Measurements from ENCODE around the gene DSC2.

Gene DSC2

DNA sequence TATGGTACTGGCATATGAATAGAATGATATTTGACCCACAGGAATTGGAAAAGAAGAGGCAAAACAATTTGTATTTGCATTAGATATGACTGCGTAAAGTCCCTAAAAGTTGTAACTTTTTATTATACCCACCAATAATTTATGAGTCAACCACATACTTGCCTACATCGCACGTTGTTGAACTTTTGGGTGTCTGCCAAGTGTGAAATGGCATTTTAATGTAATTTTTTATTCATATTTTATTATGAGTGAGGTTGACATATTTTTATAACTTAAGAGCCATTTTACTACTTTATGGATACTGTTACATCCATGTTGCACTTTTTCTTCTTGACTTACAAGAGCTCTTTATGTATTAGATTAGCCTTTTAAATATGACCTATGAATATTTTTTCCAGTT is 4.6 kb downstream of the DSC2 start:
- DNase-seq = no peak

DNA sequence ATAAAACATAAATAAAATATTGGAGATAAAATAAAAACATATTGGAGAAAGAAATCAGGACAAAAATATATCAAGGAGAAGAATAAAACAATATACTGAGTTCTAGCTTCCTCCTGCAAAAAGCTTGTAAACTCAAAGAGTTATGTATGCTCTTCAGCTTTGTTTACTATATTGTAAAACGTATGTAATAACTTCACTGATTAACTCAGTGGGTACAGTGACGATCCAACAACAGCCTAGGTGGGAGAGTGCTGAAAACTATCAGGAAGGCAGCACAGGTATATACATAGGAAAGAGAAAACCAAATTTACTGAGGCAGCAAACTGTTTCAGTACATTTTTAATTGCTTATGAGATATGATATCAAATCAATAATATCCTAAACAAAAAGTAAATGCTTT is 8.3 kb downstream of the DSC2 start:
- DNase-seq = no peak

DNA sequence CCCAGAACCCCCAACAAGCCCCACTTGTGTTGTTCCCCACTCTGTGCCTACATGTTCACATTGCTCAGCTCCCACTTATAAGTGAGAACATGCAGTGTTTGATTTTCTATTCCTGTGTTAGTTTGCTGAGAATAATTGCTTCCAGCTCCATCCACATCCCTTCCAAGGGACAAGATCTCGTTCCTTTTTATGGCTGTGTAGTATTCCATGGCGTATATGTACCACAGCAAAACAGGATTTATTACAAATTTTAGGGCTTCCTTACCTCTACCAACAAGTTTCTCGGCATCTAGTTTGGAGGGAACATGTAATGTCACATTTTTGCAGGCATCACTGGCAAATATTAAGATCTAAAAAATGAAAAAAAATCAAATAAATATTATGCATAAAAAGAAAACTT is 8.9 kb downstream of the DSC2 start:
- no peak for DNase-seq

DNA sequence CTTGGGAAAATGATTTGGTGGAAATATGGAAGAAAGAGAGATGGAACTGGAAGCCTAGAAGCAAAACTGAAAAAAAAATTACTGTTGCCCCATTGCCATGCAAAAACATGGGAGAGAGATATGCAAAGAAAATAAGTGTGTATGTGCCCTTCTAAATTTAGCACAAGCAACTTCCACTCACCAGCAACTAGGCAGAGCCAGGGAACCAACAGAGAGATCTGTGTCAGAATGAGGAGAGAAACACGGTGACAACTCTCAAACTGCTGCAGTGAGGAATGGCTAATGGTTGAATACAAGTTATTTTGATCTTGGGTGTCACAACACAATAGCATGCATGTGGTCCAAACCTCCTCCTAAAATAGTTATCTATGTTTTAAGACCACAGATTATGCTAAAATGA is 10.9 kb downstream of the DSC2 start:
- DNase-seq = no peak

DNA sequence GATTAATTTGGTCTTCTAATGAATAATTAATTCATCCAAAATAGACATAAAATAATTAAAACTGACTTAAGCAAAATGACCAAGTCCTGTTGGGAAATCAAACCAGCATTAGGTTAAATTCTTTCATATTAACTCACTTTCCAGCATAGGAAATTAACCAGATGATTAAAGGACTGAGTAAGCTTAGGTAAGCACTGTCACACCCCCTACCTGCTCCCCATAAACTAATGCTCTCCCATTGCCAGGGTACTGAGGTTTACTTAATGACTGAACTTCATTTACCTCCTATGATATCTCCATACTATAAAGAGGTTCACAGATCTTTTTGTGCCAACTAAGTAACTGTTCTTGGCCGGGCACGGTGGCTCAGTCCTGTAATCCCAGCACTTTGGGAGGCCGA is 13.7 kb downstream of the DSC2 start:
- DNase-seq = no peak

DNA sequence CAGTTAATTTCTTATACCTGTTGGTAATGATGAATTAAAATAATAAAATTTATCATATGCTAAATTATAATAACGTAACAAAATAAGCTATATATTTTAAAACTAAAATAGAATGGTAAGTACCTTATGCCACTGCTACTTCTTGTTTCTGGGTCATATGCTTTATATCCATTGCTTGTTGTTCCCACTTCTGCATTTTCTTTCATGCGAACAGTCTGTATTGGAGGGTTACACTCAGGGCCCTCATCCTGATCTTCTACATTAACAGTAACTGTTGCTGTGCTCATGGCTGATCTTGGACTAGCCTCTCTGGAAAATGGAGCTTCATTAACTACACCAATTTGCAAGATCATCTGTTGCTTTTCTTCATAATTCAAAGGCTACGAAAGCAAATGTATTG is 22.2 kb downstream of the DSC2 start:
- DNase-seq = no peak

DNA sequence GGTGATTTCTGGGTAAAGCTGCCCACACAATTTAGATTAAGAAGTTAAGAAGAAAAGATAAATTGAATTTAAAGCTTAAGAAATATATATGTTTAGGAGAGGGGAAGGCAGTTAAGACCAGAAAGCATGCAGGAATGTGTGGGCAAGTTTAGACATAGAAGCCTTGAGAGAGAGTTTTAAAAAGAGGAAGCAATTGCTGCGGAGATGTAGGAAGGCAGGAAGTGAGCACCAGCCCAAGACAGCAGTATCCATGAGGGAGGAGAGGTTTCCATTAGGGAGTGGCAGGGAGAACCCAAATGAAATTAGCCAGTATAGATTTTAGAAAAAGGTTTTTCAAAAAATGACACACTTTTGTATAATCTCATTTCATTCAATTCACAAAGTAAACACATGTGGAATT is 24.3 kb downstream of the DSC2 start:
- DNase-seq = no peak

DNA sequence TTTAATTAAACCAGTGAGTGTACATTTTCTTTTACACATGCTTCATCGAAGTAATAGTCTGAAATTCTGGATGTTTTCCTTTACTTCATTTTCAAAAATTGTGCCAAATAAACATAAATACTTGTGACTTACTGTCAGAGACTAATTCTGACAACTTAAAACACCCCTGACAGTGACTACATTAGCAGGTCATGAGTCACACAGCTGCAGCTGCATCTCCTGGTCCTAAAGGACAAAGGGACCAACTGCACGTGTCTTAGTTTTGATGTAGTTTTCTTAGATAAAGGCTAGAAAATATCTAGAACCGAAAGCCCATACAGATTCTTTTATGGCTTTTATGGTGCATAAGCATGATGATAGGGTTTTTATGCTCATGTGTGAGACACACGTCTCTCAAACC is 30.0 kb downstream of the DSC2 start:
- no peak for DNase-seq

DNA sequence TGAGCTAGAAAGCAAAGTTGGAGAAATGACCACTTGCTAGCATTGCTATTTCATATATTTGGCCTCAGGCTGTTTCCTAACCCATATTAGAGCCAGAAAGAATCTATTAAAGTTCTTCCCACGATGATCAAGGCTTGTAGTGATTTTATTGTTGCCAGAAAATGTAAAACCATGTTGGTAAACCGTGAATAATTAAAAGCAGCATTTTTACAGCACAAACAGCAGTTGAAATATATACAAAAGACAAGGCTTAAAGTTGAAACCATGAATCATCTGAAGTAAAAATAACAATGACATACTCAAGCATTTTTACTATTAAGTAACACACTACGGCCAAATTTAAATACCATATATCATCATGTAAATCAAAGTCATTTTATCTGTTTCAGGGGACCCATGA is 32.0 kb downstream of the DSC2 start:
- DNase-seq = no peak

DNA sequence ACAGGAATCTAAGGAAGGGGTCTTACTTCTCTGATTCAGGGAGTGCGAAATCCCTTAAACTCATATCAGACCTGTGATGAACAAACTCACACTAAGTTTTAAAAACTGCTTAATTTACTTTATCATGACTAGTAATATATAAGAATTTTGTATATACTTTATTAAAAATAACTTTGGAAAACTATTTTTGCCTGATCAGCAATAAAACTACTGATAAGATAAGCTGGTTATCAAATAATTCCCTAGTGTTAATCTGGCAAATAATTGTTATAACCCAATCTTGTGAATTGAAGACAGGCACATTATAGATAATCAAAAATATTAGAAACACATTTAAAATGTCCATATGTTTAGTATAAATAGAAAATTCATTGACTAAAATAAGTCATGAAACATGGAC is 36.0 kb downstream of the DSC2 start:
- no peak for DNase-seq

DNA sequence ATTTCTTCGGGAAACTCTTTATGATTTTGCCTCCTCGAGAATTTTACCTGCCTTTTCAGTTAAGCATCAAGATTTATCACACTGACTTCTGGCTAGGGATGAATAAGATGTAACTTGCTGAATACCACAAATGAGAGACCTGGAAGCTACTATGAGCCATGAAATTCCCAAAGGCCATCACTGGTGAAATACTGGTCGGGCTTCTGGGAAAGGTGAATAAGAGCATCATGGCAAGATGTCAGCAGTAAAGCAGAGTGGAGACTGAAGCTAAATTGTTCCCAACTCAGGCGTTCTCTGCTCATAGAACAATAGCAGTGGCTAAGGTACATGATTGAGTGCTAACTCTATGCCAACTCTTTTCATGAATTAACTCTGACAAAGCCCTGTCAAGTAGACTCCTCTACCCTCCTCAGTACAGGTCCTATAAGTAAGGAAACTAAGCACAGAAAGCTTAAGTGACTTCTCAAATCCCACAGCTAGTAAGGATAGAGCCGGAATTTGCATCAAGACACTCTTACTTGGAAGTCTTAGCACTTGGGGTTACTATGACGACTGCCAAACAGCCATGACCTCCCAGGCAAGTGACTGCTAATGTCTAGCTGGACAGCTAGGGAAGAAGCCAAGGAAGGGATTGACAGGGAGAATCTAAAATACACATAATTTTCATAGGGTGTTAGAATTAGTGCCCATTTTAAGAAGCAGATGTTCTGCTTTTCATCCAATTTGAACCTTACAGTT is 37.0 kb downstream of the DSC2 start:
- DNase-seq = no peak

DNA sequence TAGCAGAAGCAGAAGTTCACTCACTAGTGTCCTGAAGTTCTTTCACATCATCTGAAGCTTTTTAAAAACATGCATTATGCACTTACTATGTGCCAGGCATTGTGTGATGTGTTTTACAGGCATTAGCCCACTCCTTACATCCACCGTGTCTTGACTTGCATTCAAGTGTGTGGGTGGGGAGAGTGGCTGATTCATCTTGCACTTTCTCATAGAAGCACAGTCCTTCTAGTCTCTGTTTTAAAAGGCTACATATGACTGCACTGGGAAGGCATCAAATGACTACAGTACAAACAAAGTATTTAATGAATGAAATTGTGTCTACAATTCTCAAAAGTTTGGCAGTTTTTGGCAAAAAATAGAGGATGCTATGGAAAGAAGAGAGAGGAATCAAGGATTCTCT is 38.1 kb downstream of the DSC2 start:
- no peak for DNase-seq

DNA sequence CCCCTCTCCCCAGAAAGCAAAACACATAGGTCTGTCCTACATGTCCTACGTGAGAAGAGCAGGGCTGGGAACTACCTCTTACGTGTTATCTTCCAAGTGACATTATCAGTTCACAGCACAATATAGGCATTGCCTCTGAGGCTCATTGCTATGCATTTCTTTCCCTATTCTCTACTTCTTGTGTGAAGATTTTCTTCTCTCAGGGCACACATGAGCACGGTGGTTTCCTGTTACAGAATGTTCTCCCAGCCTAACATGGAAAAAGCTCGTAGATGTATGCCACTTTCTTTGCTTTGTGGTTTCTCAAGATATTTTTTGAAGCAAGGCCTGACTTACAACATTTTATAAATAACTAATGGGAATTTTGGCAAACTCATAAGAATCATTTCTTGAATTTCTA is 40.3 kb downstream of the DSC2 start:
- no peak for DNase-seq

DNA sequence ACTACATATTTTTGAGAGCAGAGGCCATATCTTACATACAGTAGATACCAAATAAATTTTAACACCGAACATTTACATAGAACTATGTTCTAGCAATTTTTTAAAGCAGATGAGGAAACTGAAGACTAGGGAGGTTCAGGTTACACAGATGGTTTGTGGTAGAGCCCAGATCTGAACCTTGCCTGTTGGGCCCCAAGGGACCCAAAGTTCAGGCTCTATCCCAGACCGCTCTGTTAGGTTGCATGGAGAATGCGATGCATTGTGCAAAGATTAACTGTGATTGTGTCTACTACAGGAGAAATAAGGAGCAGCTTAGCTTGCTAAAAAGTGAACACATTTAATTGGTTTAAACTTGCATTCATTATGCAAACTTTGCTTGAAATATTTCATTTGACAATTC is 43.3 kb downstream of the DSC2 start:
- no peak for DNase-seq

DNA sequence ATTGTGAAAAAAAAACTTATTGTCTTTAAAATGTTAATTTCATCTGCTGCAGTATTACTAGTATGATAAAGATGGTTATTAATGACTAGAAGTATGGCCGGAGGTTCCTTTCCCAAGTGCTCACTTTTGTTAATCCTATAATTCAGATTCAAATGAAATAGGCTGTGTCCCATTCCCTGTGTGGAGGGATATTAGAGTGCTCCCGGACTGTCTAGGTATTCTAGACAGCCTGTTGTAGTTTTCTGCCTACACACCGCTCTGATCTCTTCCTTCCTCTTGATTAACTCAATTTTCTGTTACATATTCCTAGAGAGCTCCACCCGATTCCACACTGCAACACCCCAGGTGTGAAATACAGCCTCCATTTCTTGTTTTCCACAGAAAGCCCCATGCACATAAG is 44.3 kb downstream of the DSC2 start:
- no peak for DNase-seq

DNA sequence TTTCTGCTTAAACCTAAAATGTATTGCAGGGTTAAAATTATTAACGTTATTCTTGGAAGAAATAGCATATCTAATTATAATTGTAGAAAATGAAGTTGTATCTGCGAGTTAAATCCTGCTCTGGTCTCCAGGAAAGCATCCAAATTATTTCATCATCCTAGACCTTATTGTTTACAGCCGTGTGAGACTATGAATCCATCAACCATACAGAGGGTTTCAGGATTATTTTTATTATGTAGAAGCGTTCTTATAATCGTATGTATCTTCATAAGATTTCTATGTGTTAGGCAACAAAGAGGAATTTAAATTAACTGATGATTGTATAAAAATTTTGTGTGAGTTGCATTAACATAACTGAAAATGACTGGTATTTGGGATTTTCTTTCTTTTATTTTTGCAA is 45.2 kb downstream of the DSC2 start:
- DNase-seq = no peak

DNA sequence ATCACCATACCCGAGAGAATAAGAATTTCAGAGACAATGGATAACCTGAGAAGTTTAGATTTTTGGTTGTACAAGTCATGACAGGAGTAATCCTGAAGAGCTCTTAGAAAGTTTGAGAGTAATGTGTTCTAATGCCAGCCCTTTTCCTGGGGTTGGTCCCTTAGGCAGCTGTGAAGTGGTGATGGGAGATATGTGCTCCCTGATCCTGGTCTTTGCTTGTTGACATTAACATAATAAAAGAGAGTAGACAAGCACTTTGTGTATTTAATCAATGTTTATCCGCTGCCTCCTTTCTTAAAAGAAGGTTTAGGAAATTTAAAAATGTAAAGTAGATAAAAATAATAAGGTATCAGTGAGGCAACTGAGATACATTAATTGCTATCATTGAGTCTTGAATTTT is 45.9 kb downstream of the DSC2 start:
- DNase-seq = no peak

DNA sequence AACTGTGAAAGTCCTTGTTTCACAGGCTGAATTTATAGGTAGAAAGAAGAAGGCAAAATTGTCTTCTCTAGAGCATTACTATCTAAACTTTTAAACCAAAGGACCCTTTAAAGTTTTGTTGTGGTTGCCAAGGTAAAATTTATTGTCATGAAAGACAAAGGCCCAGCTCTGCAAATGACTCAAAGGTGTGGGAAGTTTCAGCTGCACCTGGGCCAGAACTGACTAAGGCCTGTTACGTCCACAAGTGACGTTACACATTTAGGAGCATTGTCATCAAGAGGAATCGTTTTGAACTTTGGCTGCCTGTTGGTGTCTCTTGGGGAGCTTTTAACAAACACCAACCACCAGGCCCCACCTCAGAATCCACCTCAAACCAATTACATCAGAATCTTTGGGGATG is 51.6 kb downstream of the DSC2 start:
- DNase-seq = no peak

DNA sequence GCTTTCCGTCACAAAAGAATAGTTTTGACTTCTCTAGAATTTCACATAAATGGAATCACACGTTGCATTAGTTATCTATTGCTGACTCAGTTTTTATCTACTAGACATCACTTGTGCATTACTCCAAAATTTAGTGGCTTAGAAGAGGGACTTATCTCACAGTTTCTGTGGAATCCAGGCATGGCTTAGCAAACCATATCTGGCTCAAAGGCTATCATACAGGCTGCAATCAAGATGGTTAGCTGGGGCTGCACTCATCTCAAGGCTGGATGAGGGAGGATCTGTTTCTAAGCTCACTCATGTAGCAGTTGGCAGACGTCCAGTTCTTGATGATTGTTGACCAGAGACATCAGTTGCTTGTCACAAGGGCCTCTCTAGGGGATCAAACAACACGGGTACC is 53.0 kb downstream of the DSC2 start:
- no peak for DNase-seq

DNA sequence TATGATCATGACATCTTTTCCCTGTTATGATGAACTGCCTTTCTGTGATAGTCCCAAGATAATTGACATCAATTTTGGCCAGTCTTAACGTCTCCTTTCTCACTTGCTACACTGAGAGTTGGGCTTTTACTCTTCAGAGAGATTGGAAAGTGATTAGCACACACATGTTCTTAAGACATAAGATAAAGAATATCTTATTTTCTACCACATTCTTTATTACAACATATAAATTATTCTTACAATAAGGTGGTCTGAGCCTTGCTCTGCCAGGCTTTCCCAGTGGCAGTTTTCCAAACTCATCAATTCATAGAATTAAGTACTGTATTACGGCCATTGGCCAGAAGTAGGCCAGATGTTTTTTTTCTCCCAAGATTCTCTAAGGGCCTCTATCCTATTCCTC is 54.0 kb downstream of the DSC2 start:
- no peak for DNase-seq

DNA sequence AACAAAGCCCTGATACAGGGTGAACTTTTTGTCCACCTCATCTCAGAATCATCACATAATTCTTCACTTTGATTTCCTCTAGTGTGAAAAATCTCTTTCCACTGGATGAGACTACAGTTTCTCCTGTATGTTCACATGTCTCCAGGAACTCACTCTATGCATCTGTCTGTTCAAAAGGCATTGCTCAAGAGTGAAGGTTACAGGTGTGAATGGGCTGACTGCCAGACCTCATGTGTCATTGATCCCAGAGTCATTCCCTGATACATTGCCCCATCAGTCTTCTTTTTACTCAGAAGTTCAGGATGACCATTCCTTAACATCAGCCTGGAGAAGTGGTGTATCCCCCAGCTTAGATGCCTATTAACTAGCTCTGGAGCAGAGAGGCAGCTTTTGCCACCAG is 55.3 kb downstream of the DSC2 start:
- DNase-seq = no peak

DNA sequence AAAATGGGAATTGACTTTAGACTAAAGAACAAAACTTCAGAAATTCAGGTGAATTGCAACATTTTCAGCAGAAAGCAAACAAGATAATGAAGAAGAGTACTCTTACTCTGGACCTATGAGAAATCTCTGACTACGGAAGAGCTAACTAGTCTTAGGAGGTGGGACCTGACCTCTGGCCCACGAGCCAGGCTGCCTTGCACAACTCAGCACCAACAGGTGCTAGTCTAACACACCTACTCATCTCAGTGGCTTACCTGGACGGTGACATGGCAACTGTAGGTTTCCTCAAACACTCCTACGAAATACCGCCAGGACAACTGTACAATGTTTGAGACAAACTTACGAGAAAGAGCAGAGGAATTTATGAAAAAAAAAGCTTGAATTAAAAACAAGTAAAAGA is 56.6 kb downstream of the DSC2 start:
- DNase-seq = no peak

DNA sequence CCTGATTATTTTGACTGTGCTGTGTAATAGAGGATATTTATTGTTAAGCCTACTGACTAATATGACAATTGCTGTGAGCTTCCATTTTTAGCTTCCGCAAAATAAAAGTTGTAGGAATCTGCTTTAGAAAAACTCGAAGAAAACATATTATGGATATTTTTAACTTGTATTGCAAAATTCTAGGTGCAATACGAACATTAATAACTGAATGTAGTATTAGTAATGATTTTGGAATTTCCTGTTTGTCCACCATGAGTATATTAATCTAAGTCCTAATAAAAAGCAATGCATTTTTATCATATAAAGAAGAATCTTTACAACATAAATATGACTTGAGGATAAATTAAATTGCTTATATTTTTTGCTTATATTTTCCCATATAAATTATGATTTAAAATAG is 57.3 kb downstream of the DSC2 start:
- DNase-seq = no peak

DNA sequence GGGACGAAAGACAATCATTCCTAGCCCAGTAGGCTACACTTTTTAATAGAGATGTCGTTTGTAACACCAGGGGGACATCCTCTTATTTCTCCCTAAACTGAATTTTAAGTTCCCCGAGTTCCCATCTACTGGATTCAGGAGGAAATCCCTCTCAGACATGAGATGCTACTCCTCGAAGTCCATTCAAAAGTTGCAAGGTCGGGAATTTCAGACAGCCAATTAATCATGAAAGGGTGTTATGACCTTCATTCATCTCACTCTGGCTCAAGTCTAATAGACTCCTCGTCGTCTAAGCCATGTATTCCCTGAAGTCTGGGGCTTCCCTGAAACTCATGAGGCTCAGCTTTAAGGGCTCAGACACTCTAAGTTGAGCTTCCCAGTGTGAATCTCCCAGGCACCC is 58.5 kb downstream of the DSC2 start:
- no peak for DNase-seq

DNA sequence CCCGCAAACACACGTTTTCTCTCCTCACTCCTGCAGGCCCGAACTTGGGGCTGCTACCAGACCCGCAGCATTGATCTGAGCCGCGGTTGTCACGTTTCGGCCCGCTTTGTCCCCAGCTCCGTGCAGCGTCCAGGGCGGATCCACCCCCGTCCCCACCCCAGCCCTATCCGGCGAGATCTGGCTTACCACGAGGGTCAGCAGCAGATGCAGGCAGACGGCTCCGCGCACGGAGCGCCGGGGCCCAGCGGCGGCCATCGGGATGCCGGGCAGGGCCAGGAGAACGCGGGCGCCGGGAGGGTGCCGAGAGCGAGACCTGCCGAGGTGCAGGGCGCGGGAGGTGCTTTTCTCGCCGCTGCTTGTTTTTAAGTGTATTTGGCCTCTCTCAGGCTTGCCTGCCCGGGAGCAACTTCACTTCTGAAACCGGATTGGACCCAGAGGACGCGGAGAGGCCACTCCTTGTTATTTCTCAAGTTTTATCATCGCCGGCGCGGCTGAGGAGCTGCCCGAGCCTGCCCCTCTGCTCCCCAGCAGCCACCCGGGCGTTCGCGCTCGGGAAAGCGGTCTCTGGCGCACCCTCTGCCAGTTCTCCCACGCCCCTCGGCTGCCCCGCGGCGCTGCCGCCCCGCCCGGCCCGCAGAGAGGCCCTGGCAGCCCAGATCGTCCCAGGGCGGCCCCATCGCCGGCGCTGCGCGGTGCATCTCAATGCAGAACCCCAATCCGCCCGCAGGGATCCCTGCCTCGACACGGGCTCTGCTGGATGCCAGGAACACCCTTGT is 59.6 kb downstream of the DSC2 start, which contains the start of gene DSC3:
Gene DSC3, minus strand, starts transcription at position 337 of the 776 bp plus-strand sequence. Its CDS starts 82 bp downstream, at position 255.
- no peak for DNase-seq

Data from EL (cell line).